Ovary (tissue), 3 donors: Measurements from ENCODE around the gene TESMIN.

Experiments
- POLR2A ChIP-seq: fragments of 450-650 bp; IDR thresholded peaks from one replicate; pipeline ENCODE4 v1.6.1; 2017; ENCODE audit warnings: antibody characterized with exemption, mild to moderate bottlenecking, moderate library complexity
- TF ChIP-seq, protein P1 (sequence below), 3 donors: fragments of 450-650 bp in 2 of 3; fragments of 200-600 bp in 1 of 3; IDR thresholded peaks; one replicate each; pipeline versions ENCODE4 v1.5.1 to v1.8.0; 2016 to 2022; ENCODE audit warnings: antibody characterized with exemption in 3 of 3, mild to moderate bottlenecking in 1 of 3
- donor health status: DM: no; HTN: no; CAD: no.

DNA sequence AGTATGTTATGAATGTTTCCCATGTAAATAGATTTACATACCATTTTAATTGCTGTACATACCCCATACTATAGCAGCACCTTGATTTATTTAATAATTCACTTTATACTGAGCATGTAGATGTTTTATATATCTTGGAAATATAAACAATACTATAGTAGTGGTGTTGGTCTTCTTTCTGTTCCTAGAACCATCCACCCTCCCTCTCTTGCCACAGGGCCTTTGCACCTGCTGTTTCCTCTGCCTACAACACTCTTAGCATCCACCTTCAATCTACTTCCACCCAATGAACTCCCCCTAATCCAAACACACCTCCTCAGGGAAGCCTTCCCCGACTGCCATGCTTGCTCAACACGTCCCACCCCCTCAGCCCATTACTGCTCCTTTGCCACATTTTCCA is 30.2 kb downstream of the TESMIN start:
- TF ChIP-seq, protein P1, sequence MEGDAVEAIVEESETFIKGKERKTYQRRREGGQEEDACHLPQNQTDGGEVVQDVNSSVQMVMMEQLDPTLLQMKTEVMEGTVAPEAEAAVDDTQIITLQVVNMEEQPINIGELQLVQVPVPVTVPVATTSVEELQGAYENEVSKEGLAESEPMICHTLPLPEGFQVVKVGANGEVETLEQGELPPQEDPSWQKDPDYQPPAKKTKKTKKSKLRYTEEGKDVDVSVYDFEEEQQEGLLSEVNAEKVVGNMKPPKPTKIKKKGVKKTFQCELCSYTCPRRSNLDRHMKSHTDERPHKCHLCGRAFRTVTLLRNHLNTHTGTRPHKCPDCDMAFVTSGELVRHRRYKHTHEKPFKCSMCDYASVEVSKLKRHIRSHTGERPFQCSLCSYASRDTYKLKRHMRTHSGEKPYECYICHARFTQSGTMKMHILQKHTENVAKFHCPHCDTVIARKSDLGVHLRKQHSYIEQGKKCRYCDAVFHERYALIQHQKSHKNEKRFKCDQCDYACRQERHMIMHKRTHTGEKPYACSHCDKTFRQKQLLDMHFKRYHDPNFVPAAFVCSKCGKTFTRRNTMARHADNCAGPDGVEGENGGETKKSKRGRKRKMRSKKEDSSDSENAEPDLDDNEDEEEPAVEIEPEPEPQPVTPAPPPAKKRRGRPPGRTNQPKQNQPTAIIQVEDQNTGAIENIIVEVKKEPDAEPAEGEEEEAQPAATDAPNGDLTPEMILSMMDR (IDR thresholded peaks at IDR 0.05): no peak
- TF ChIP-seq POLR2A: no peak
